HEK293 (cell line): Measurements from ENCODE around the gene OR13J1.

Source experiments
- CTCF ChIA-PET: fragments of 350-600 bp; formaldehyde crosslinking; extraction: SDS; loops from one replicate; lab custom pipeline; 2021; ENCODE audit warnings: antibody characterized with exemption; lab: Yijun Ruan, JAX
- POLR2A ChIA-PET: fragments of 300-600 bp; formaldehyde crosslinking; extraction: SDS; loops from one replicate; lab custom pipeline; 2020; ENCODE audit warnings: antibody characterized with exemption, inconsistent platforms; lab: Yijun Ruan, JAX
- H3K27ac ChIP-seq: fragments of 200-500 bp; sonication (Bioruptor generic); 2 replicates; pipeline ENCODE4 v1.5.1; 2014; ENCODE audit warnings: low read depth, low read length, control low read depth, inconsistent platforms; ENCODE audit errors: extremely low read depth
- H3K36me3 ChIP-seq, 2 experiments: fragments of 200-500 bp in 1 of 2; sonication (Bioruptor generic) in 1 of 2; 1 replicate in 1 of 2; 2 replicates in 1 of 2; pipeline ENCODE4 v1.5.1; 2014 to 2017; ENCODE audit warnings: inconsistent platforms in 2 of 2, low read length in 2 of 2; ENCODE audit not compliant: control insufficient read depth in 2 of 2, insufficient read depth in 1 of 2
- H3K4me1 ChIP-seq: fragments of 200-500 bp; sonication (Bioruptor generic); 2 replicates; pipeline ENCODE4 v1.5.1; 2014; ENCODE audit warnings: mild to moderate bottlenecking, low read length, inconsistent platforms; ENCODE audit not compliant: control insufficient read depth, insufficient read depth
- H3K4me3 ChIP-seq: 2 replicates; pipeline ENCODE4 v1.5.1; 2011; ENCODE audit warnings: low read depth, mild to moderate bottlenecking, control low read depth, low read length, moderate library complexity
- H3K9me3 ChIP-seq: fragments of 200-500 bp; sonication (Bioruptor generic); 2 replicates; pipeline ENCODE4 v1.5.1; 2014; ENCODE audit warnings: low read depth, low read length, inconsistent platforms; ENCODE audit not compliant: control insufficient read depth, insufficient read depth
- ELK4 ChIP-seq: IDR thresholded peaks from 2 replicates; pipeline ENCODE4 v1.6.1; 2011; ENCODE audit warnings: mild to moderate bottlenecking, low read depth, low read length, borderline replicate concordance
- PATZ1 ChIP-seq: fragments of 450-650 bp; formaldehyde crosslinking; IDR thresholded peaks from 2 replicates; pipeline ENCODE4 v1.5.1; 2016; ENCODE audit warnings: missing biosample characterization, missing genetic modification characterization
- REST ChIP-seq: fragments of 450-650 bp; formaldehyde crosslinking; IDR thresholded peaks from 2 replicates; pipeline ENCODE4 v1.5.1; 2016; ENCODE audit warnings: missing biosample characterization, missing genetic modification characterization
- SP3 ChIP-seq: fragments of 450-650 bp; formaldehyde crosslinking; IDR thresholded peaks from 2 replicates; pipeline ENCODE4 v1.5.1; 2016; ENCODE audit warnings: missing biosample characterization, missing genetic modification characterization
- ZBTB26 ChIP-seq: fragments of 450-650 bp; formaldehyde crosslinking; optimal IDR thresholded peaks from 2 replicates; pipeline ENCODE3; 2016; ENCODE audit warnings: missing biosample characterization, mild to moderate bottlenecking, missing genetic modification characterization
- ZNF112 ChIP-seq: fragments of 450-650 bp; formaldehyde crosslinking; IDR thresholded peaks from 2 replicates; pipeline ENCODE4 v1.5.0; 2017; ENCODE audit warnings: missing biosample characterization, missing genetic modification characterization
- ZNF146 ChIP-seq: fragments of 450-650 bp; formaldehyde crosslinking; IDR thresholded peaks from 2 replicates; pipeline ENCODE4 v1.5.1; 2016; ENCODE audit warnings: missing biosample characterization, missing genetic modification characterization
- ZNF19 ChIP-seq: fragments of 450-650 bp; formaldehyde crosslinking; IDR thresholded peaks from 2 replicates; pipeline ENCODE4; 2016; ENCODE audit warnings: missing biosample characterization, missing genetic modification characterization, low read depth
- ZNF221 ChIP-seq: fragments of 450-650 bp; formaldehyde crosslinking; IDR thresholded peaks from 2 replicates; pipeline ENCODE4 v1.5.1; 2017; ENCODE audit warnings: missing biosample characterization, missing genetic modification characterization, borderline replicate concordance
- ZNF266 ChIP-seq: fragments of 450-650 bp; formaldehyde crosslinking; IDR thresholded peaks from 2 replicates; pipeline ENCODE4 v1.5.1; 2016; ENCODE audit warnings: missing biosample characterization, missing genetic modification characterization, low read depth
- ZNF280D ChIP-seq: fragments of 450-650 bp; formaldehyde crosslinking; IDR thresholded peaks from 2 replicates; pipeline ENCODE4 v1.5.1; 2016; ENCODE audit warnings: missing biosample characterization, missing genetic modification characterization
- ZNF350 ChIP-seq: fragments of 450-650 bp; formaldehyde crosslinking; IDR thresholded peaks from 2 replicates; pipeline ENCODE4 v1.5.0; 2017; ENCODE audit warnings: missing biosample characterization, mild to moderate bottlenecking, missing genetic modification characterization
- ZNF433 ChIP-seq: fragments of 450-650 bp; formaldehyde crosslinking; IDR thresholded peaks from 2 replicates; pipeline ENCODE4 v1.5.1; 2016; ENCODE audit warnings: missing biosample characterization, missing genetic modification characterization, low read depth
- ZNF701 ChIP-seq: fragments of 450-650 bp; formaldehyde crosslinking; IDR thresholded peaks from 2 replicates; pipeline ENCODE4 v1.5.1; 2016; ENCODE audit warnings: missing biosample characterization, missing genetic modification characterization
- ZNF704 ChIP-seq: fragments of 450-650 bp; formaldehyde crosslinking; IDR thresholded peaks from 2 replicates; pipeline ENCODE4 v1.5.1; 2016; ENCODE audit warnings: missing biosample characterization, missing genetic modification characterization
- ZXDB ChIP-seq: fragments of 450-650 bp; formaldehyde crosslinking; IDR thresholded peaks from 2 replicates; pipeline ENCODE4 v1.5.1; 2016; ENCODE audit warnings: missing biosample characterization, missing genetic modification characterization

Gene OR13J1

GRCh38 chr9:35912791-35913400 is 42.7 kb upstream of the OR13J1 start (continued):
- TF ChIP-seq REST (tag by site-specific recombination), result no peak
- TF ChIP-seq ZNF704 (tag by site-specific recombination), result no peak
- no peak for TF ChIP-seq ZBTB26
- TF ChIP-seq ZNF266 (tag by site-specific recombination), result no peak
- TF ChIP-seq ZXDB (tag by site-specific recombination), result no peak
- no peak for TF ChIP-seq PATZ1
- no peak for TF ChIP-seq ZNF146
- TF ChIP-seq ZNF221, result no peak

- ChIA-PET CTCF (interaction anchor here (0.6 to 3.6 kb wide), 36 partner anchors 9 to 290 kb away, joined by 3 to 45 read pairs (median 4); partner anchors contain the start of genes GBA2, HINT2 and RGP1), POLR2A (no interaction called here)
- Histone ChIP-seq H3K36me3 (no peaks in the 10 kb centered on the region), H3K27ac (no peak overlapping the region), H3K4me3 (no peak overlapping the region), H3K9me3 (no peaks in the 10 kb centered on the region), H3K4me1 (peaks cover 10% of the 10 kb centered on the region)
- no peak for TF ChIP-seq ZNF280D
- no peak for TF ChIP-seq ELK4
- no peak for TF ChIP-seq ZNF112 (tag by site-specific recombination)
- no peak for TF ChIP-seq ZNF19 (tag by site-specific recombination)
- no peak for TF ChIP-seq ZNF701 (tag by site-specific recombination)
- no peak for TF ChIP-seq SP3 (tag by site-specific recombination)
- no peak for TF ChIP-seq ZNF350
- no peak for TF ChIP-seq ZNF433 (tag by site-specific recombination)
Observed at GRCh38 chr9:35911690-35912089, 41.5 kb upstream of the OR13J1 start.
